Nephron (organoid): ENCODE results near the gene DIP2B.

Experiments
- H3K27ac Mint-ChIP-seq, 3 experiments: 2 replicates each; pipeline ENCODE4 v1.8.0; 2020; ENCODE audit warnings: mixed read lengths in 3 of 3, mild to moderate bottlenecking in 2 of 3, moderate library complexity in 1 of 3
- H3K27me3 Mint-ChIP-seq: 2 replicates; pipeline ENCODE4 v1.8.0; 2021; ENCODE audit warnings: low read depth, mild to moderate bottlenecking, moderate library complexity, mixed read lengths
- H3K36me3 Mint-ChIP-seq: 2 replicates; pipeline ENCODE4 v1.8.0; 2020; ENCODE audit warnings: low read depth, mixed read lengths
- H3K4me1 Mint-ChIP-seq: 2 replicates; pipeline ENCODE4 v1.8.0; 2020; ENCODE audit warnings: mixed read lengths
- H3K4me3 Mint-ChIP-seq, 3 experiments: 2 replicates each; pipeline ENCODE4 v1.8.0; 2020; ENCODE audit warnings: mild to moderate bottlenecking in 3 of 3, mixed read lengths in 3 of 3, moderate library complexity in 2 of 3
- H3K9me3 Mint-ChIP-seq: 2 replicates; pipeline ENCODE4 v1.8.0; 2020; ENCODE audit warnings: mixed read lengths
- CTCF ChIP-seq, 3 experiments: fragments of 200-600 bp; sonication (generic); IDR thresholded peaks; one replicate each; pipeline ENCODE4 v1.5.0; 2021; ENCODE audit warnings: antibody characterized with exemption in 3 of 3; ENCODE audit not compliant: unreplicated experiment in 3 of 3

The DIP2B gene

DNA sequence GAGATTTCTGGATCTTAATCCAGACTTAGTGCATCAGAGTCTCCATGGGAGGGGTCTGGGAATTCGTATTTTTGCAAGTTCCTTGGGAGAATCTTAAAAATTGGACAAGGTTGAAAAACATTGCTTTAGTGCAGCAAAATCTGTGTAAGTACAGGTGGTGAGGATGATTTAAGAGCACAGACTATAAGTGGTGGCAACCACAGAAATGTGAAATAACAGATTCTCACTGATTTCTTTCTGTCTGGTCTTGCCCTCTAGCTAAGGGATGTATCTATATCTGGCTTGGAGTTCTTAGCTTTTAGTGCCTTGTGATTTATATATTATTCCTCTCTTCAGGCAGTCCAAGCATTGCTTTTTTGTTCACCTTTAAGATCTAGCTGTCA lies 116.2 kb downstream of the DIP2B start:
- Mint-ChIP-seq H3K9me3 (no peaks in the 10 kb centered on the region), H3K27ac (peak overlapping the region; percentile 62 to 81 (median 74)), H3K27me3 (no peaks in the 10 kb centered on the region), H3K4me1 (peaks cover 58% of the 10 kb centered on the region), H3K4me3 (no peak overlapping the region), H3K36me3 (peaks cover under 1% of the 10 kb centered on the region)
- no peak for TF ChIP-seq CTCF (IDR thresholded peaks at IDR 0.05; ENCODE audit: unreplicated experiment in 3 of 3)

DNA sequence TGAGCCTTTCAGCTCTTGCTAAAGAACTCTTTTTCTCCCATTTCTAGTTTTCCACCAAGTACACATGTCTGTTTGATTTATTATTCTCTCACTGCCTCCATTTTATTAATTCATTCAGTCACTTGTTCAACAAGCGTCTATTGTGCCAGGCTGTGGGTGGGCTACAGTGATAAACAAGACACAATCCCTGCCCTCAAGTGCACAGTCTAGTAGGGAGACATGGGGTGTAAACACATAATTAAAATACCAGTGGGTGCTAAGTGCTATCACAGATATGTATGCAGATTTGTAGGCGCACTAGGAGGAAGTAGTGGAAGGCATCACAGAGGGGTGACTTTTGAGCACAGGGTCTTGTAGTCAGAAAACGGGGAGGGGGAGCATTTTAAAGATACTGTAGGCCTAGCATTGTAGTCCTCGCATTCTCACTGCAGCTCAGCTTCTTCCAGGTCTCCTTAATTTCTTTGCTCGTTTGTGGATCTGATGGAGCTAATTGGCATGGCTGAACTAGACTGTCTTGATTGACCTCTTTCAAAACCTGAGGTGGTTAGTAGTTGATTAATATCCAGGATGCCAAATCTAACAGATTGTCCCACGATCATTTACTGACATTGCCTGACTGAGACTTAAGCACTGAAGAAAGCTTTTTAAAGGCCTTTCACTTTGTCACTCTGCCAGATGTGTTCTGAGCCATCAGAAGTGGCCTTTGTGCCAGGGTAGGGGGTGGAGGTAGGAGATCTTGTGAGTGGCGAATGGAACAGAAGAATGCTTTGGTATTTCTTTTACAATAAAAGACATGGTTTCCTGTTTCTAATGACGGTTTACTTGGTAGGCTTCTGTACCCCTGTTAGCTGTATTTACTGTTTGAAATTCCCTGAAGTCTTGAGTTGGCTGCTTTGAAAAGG lies 116.9 kb downstream of the DIP2B start:
- peak overlapping the region; percentile 0 to 62 (median 33) for H3K27ac Mint-ChIP-seq
- TF ChIP-seq CTCF (IDR thresholded peaks at IDR 0.05; ENCODE audit: unreplicated experiment in 3 of 3): no peak
- H3K36me3 Mint-ChIP-seq: peaks cover 3% of the 10 kb centered on the region
- H3K4me3 Mint-ChIP-seq: no peak overlapping the region
- H3K27me3 Mint-ChIP-seq: no peaks in the 10 kb centered on the region
- H3K9me3 Mint-ChIP-seq: no peaks in the 10 kb centered on the region
- H3K4me1 Mint-ChIP-seq: peaks cover 55% of the 10 kb centered on the region

- Mint-ChIP-seq H3K9me3 (no peaks in the 10 kb centered on the region), H3K4me3 (no peak overlapping the region), H3K27me3 (no peaks in the 10 kb centered on the region), H3K27ac (peak overlapping the region in 1 of 3 experiments; percentile 12), H3K36me3 (peaks cover 32% of the 10 kb centered on the region), H3K4me1 (peaks cover 39% of the 10 kb centered on the region)
- no peak for TF ChIP-seq CTCF (IDR thresholded peaks at IDR 0.05; ENCODE audit: unreplicated experiment in 3 of 3)
Measured at GRCh38 chr12:50625029-50625925, 120.5 kb downstream of the DIP2B start.

- Mint-ChIP-seq H3K9me3 (peaks cover 2% of the 10 kb centered on the region), H3K27ac (no peak overlapping the region), H3K36me3 (peaks cover 38% of the 10 kb centered on the region), H3K4me3 (no peak overlapping the region), H3K27me3 (no peaks in the 10 kb centered on the region), H3K4me1 (peaks cover 32% of the 10 kb centered on the region)
- TF ChIP-seq CTCF (IDR thresholded peaks at IDR 0.05; ENCODE audit: unreplicated experiment in 3 of 3): no peak
Measured at GRCh38 chr12:50626026-50626425, 121.2 kb downstream of the DIP2B start.

- Mint-ChIP-seq H3K4me3 (no peak overlapping the region), H3K4me1 (peaks cover 21% of the 10 kb centered on the region), H3K36me3 (peaks cover 44% of the 10 kb centered on the region), H3K27ac (no peak overlapping the region), H3K27me3 (no peaks in the 10 kb centered on the region), H3K9me3 (peaks cover 2% of the 10 kb centered on the region)
- no peak for TF ChIP-seq CTCF (IDR thresholded peaks at IDR 0.05; ENCODE audit: unreplicated experiment in 3 of 3)
Measured at GRCh38 chr12:50627491-50627890, 122.7 kb downstream of the DIP2B start.
